ENCODE results near the gene SMAD6.

SMAD6 gene

GRCh38 chr15:66735909-66736305 lies 33.9 kb downstream of the SMAD6 start:
- no peak overlapping the region for H3K4me3 ChIP-seq (ENCODE audit: low read depth, low read length)
- TF ChIP-seq CTCF (IDR thresholded peaks at IDR 0.05; ENCODE audit: low read depth, low read length, missing control alignments): no peak
- no peak for DNase-seq (ENCODE audit: low read depth)

GRCh38 chr15:66737243-66738010 lies 35.4 kb downstream of the SMAD6 start:
- TF ChIP-seq CTCF (IDR thresholded peaks at IDR 0.05; ENCODE audit: low read depth, low read length, missing control alignments): no peak
- no peak overlapping the region for H3K4me3 ChIP-seq (ENCODE audit: low read depth, low read length)
- DNase-seq (ENCODE audit: low read depth): no peak

- no peak for DNase-seq (ENCODE audit: low read depth)
- no peak for TF ChIP-seq CTCF (IDR thresholded peaks at IDR 0.05; ENCODE audit: low read depth, low read length, missing control alignments)
- no peak overlapping the region for H3K4me3 ChIP-seq (ENCODE audit: low read depth, low read length)
Measured at GRCh38 chr15:66738116-66738515, 36.1 kb downstream of the SMAD6 start.

- TF ChIP-seq CTCF (IDR thresholded peaks at IDR 0.05; ENCODE audit: low read depth, low read length, missing control alignments): no peak
- DNase-seq (ENCODE audit: low read depth): no peak
- H3K4me3 ChIP-seq (ENCODE audit: low read depth, low read length): no peak overlapping the region
Measured at GRCh38 chr15:66738595-66738994, 36.6 kb downstream of the SMAD6 start.

GRCh38 chr15:66739287-66739686 lies 37.3 kb downstream of the SMAD6 start:
- TF ChIP-seq CTCF (IDR thresholded peaks at IDR 0.05; ENCODE audit: low read depth, low read length, missing control alignments): no peak
- DNase-seq (ENCODE audit: low read depth): no peak
- H3K4me3 ChIP-seq (ENCODE audit: low read depth, low read length): no peak overlapping the region

- no peak for TF ChIP-seq CTCF (IDR thresholded peaks at IDR 0.05; ENCODE audit: low read depth, low read length, missing control alignments)
- H3K4me3 ChIP-seq (ENCODE audit: low read depth, low read length): no peak overlapping the region
- DNase-seq (ENCODE audit: low read depth): no peak
Measured at GRCh38 chr15:66740802-66741201, 38.8 kb downstream of the SMAD6 start.

GRCh38 chr15:66741646-66742045 lies 39.6 kb downstream of the SMAD6 start:
- no peak for TF ChIP-seq CTCF (IDR thresholded peaks at IDR 0.05; ENCODE audit: low read depth, low read length, missing control alignments)
- DNase-seq (ENCODE audit: low read depth): no peak
- no peak overlapping the region for H3K4me3 ChIP-seq (ENCODE audit: low read depth, low read length)
